Measurements from ENCODE around the gene CFAP45. TPM values are rescaled to one million over a fixed set of nuclear protein-coding genes. Genes with fewer than 3 reads are reported as not detected.

Gene CFAP45
- total RNA-seq, 2 experiments from 2014 or later = 0.63 TPM; not detected in 1

DNA sequence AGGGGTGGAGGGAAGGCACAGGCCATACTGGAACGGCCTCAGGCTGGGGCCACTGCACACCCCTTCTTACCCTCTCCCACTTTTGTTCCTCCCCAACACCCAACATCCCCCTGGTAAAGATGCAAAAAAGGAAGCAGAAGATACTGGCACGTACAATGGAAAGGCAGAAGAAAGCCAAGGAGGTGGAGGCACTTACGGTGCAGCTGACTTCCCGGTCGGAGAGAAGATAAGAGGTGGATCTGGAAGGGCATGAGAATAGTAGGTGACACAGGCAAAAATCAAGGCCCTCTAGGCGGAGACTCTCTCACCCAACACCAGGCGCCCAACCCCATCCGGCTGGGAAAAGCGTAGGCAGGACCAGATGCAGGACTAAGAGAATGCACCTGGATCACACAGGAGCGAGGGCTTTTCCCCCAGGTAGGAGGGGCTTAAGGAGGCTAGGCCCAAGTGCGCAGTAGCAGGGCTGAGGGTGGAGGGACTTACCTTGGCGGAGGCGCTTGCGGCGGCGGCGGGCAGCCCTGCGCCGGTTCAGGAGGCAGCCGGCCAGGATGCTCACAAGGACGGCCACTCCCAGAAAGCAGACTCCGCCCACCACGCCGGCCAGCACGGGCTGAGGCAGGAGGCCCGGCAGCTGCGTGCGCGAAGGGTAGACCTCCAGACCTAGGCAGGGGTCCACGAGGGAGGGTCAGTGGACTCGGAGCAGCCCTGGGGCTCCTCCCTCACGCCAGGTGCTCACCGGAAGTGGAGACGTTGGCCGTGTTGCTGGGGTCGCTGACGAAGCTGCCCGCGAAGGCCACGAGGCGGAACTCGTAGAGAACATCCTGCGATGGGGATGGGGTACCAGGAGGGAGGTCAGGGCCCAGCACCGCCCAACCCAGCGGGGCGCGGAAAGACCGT, 29.4 kb upstream of the CFAP45 start:
- intact Hi-C loops (cut with micrococcal nuclease; ENCODE audit: unreplicated experiment) = no loop called here
- DNase-seq (ENCODE audit: low spot score) = no peak
- TF ChIP-seq EZH2phosphoT487 (IDR thresholded peaks at IDR 0.05; ENCODE audit: borderline replicate concordance, low read depth, low read length) = no peak
- TF ChIP-seq, protein P1, sequence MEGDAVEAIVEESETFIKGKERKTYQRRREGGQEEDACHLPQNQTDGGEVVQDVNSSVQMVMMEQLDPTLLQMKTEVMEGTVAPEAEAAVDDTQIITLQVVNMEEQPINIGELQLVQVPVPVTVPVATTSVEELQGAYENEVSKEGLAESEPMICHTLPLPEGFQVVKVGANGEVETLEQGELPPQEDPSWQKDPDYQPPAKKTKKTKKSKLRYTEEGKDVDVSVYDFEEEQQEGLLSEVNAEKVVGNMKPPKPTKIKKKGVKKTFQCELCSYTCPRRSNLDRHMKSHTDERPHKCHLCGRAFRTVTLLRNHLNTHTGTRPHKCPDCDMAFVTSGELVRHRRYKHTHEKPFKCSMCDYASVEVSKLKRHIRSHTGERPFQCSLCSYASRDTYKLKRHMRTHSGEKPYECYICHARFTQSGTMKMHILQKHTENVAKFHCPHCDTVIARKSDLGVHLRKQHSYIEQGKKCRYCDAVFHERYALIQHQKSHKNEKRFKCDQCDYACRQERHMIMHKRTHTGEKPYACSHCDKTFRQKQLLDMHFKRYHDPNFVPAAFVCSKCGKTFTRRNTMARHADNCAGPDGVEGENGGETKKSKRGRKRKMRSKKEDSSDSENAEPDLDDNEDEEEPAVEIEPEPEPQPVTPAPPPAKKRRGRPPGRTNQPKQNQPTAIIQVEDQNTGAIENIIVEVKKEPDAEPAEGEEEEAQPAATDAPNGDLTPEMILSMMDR (conservative IDR thresholded peaks at IDR 0.05; ENCODE audit: low read length) = no peak
- no peak overlapping the region for H3K27ac ChIP-seq (ENCODE audit: low read depth, low read length, poor library complexity, severe bottlenecking)
- no peak overlapping the region for H3K4me3 ChIP-seq (ENCODE audit: low read depth, low read length, poor library complexity, severe bottlenecking)
- no peak overlapping the region for H2AFZ ChIP-seq (ENCODE audit: low read length)
- peaks cover 9% of the 10 kb centered on the region for H3K4me1 ChIP-seq (ENCODE audit: insufficient read depth, low read length, poor library complexity, severe bottlenecking)
- H3K9me2 ChIP-seq (ENCODE audit: insufficient read depth, low read length) = no peaks in the 10 kb centered on the region
- H3K79me2 ChIP-seq (ENCODE audit: insufficient read depth, low read depth, low read length) = peaks cover 9% of the 10 kb centered on the region; the same call in 1 of the 2 replicates
- no peaks in the 10 kb centered on the region for H3K9me3 ChIP-seq (ENCODE audit: low read length)
- ChIA-PET POLR2A (no interaction called here), CTCF (ENCODE audit: unreplicated experiment) (no interaction called here)
- no peaks in the 10 kb centered on the region for H4K20me1 ChIP-seq (ENCODE audit: insufficient read depth, low read length)
- BruUV-seq (replicated peaks) = no TSS peak
- H3K36me3 ChIP-seq (ENCODE audit: insufficient read depth, low read length) = no peaks in the 10 kb centered on the region
- H3K4me2 ChIP-seq (ENCODE audit: low read length) = no peak overlapping the region

DNA sequence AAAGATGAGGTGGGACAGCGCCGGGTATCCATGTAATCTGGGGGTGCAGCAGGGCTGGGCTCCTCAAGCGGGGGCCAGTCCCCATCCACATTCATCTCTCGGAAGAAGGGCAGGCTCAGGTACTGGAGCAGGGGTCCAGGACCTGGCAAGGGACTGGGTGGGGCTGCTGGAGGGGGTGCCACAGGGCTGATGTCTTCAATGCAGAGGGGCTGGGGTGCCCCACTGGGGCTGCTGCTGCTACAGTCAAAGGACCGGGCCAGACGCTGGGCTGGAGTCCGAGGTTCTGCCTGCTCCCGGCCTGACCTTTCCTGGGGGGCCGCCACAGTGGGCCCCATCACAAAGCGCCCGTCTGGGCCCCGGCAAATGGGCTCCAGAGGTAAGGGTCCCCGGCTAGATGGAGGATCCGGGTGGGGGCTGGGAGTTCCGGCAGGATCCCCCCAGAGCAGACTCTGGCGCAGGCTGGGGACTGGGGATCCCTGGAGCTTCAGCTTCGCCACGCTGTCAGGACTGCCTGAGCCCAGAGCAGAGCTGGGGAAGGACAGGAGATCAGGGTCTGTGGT, 28.6 kb upstream of the CFAP45 start:
- Histone ChIP-seq H3K9me2 (ENCODE audit: insufficient read depth, low read length) (no peaks in the 10 kb centered on the region), H4K20me1 (ENCODE audit: insufficient read depth, low read length) (no peaks in the 10 kb centered on the region), H3K9me3 (ENCODE audit: low read length) (no peaks in the 10 kb centered on the region), H3K4me1 (ENCODE audit: insufficient read depth, low read length, poor library complexity, severe bottlenecking) (peaks cover 12% of the 10 kb centered on the region), H2AFZ (ENCODE audit: low read length) (no peak overlapping the region), H3K4me2 (ENCODE audit: low read length) (no peak overlapping the region), H3K27ac (ENCODE audit: low read depth, low read length, poor library complexity, severe bottlenecking) (no peak overlapping the region), H3K79me2 (ENCODE audit: insufficient read depth, low read depth, low read length) (peaks cover 18% of the 10 kb centered on the region; the same call in 1 of the 2 replicates), H3K4me3 (ENCODE audit: low read depth, low read length, poor library complexity, severe bottlenecking) (no peak overlapping the region), H3K36me3 (ENCODE audit: insufficient read depth, low read length) (no peaks in the 10 kb centered on the region)
- CTCF ChIA-PET (ENCODE audit: unreplicated experiment) = no interaction called here
- POLR2A ChIA-PET = no interaction called here
- BruUV-seq (replicated peaks) = no TSS peak
- no peak for DNase-seq (ENCODE audit: low spot score)
- intact Hi-C loops (cut with micrococcal nuclease; ENCODE audit: unreplicated experiment) = no loop called here
- TF ChIP-seq, protein P1 (conservative IDR thresholded peaks at IDR 0.05; ENCODE audit: low read length) = no peak
- TF ChIP-seq EZH2phosphoT487 (IDR thresholded peaks at IDR 0.05; ENCODE audit: borderline replicate concordance, low read depth, low read length) = no peak

All from OCI-LY7 (cell line).